ENCODE results near the gene CR2.
A peak's percentile ranks its signal among the peaks of the same experiment; 100 is the strongest.

Gene CR2

DNA sequence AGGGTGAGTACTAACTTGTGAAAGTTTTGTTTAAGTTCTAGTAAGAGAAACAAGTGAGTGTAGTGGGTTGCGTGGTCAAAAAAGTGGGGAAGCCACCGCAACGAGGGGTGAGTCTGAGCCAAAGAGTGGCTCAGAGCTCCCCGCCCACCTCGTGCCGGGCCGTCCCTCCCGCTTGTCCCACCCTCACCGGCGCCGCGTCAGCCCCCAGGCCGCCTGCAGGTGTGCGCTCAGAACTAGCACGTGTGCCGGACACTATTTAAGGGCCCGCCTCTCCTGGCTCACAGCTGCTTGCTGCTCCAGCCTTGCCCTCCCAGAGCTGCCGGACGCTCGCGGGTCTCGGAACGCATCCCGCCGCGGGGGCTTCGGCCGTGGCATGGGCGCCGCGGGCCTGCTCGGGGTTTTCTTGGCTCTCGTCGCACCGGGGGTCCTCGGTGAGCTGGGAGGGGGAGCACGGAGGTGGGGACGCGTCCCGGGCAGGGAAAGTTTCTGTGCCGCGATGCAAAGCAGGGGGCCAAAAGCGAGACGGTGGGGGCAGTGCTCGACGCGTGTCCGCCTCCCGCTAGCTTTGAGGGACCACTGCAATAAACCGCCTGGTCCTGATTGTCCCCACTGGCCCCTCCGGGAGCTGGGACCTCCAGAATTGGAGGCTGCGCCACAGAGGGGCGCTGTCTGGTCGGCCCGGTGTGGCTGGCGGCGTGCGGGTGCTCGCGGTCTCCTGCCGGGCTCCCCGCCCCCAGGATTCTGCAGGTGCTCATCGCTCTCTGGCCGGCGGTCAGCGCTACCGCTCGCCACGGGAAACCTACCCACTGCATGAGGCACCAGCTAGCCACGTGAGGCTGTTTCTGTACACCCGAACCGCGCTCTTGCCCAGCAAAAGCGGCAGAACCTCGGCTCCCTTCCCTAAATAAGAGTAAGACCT lies at the start of gene CR2:
CR2 (plus strand) TSS at position 283 of the 919 bp plus-strand sequence; CDS start at position 374, 91 bp downstream.
- H3K4me3 ChIP-seq (ENCODE audit: low read depth, low read length) = no peak within 1 kb of the TSS
- TF ChIP-seq CTCF (IDR thresholded peaks at IDR 0.05; ENCODE audit: low read depth, low read length) = no peak

DNA sequence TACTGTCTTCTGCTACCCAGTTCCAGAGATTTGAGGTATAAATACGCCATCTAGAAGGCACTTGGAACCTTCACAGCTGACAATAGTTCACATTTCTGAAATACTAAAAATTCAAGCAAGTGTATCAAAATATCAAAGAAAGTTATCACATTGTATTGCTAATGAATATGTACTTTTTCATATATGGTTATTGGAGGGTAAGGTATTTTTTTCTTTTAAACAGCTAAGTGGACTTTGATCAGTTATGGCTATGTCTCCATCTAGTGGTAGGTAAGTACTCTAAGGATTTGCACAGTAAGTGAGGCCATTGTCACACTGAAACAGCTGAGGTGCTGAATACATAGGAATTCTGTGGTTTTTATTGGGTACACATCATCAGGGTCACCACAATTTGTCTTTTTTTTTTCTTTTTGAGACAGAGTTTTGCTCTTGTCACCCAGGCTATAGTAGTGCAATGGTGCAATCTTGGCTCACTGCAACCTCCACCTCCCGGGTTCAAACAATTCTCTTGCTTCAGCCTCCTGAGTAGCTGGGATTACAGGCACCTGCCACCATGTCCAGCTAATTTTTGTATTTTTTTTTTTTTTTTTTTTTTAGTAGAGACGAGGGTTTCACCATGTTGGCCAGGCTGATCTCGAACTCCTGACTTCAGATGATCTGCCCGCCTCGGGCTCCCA lies 49.1 kb upstream of the CR2 start:
- no peak overlapping the region for H3K4me3 ChIP-seq (ENCODE audit: low read depth, low read length)
- peak; percentile 41; the same call in 1 of the 2 replicates for TF ChIP-seq CTCF (IDR thresholded peaks at IDR 0.05; ENCODE audit: low read depth, low read length)

- no peak for TF ChIP-seq CTCF (IDR thresholded peaks at IDR 0.05; ENCODE audit: low read depth, low read length)
- no peak overlapping the region for H3K4me3 ChIP-seq (ENCODE audit: low read depth, low read length)
These were observed 48.3 kb upstream of the CR2 start for GRCh38 chr1:207405814-207406213.

- H3K4me3 ChIP-seq (ENCODE audit: low read depth, low read length) = no peak overlapping the region
- TF ChIP-seq CTCF (IDR thresholded peaks at IDR 0.05; ENCODE audit: low read depth, low read length) = no peak
These were observed 46.4 kb upstream of the CR2 start for GRCh38 chr1:207407655-207408260.

DNA sequence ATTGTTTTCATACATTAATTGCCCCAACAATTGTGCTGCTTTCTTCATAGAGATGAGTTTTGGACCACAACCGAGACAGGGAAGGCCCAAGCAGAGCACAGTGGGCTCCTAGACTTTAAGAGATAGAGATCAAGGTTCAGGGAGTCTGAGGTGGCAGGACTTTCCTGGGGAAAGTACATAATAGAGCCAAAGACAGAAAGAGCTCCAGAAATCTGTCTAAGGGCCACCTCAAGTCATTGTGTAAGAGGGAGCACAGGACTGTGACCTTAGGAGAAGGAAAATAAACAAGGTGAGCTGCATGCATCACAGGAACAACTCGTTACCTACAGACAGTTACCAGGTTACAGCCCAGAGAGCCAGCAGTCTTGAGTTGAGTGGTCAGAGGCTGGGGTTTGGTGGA lies 41.3 kb upstream of the CR2 start:
- no peak overlapping the region for H3K4me3 ChIP-seq (ENCODE audit: low read depth, low read length)
- no peak for TF ChIP-seq CTCF (IDR thresholded peaks at IDR 0.05; ENCODE audit: low read depth, low read length)

GRCh38 chr1:207414606-207415108 lies 39.5 kb upstream of the CR2 start:
- no peak for TF ChIP-seq CTCF (IDR thresholded peaks at IDR 0.05; ENCODE audit: low read depth, low read length)
- H3K4me3 ChIP-seq (ENCODE audit: low read depth, low read length) = no peak overlapping the region

Data from WI38 (cell line).